H9 (cell line): Measurements from ENCODE around the gene CCPG1. TPM values are rescaled to one million over a fixed set of nuclear protein-coding genes. Genes with fewer than 3 reads are reported as not detected.
A peak's percentile ranks its signal among the peaks of the same experiment; 100 is the strongest.

ENCODE experiments used
- DNase-seq: peaks from one replicate; pipeline ENCODE4 v3.0.0-alpha.2; 2017
- H2AFZ ChIP-seq: one replicate; pipeline ENCODE4 v1.6.1; 2013; ENCODE audit warnings: mild to moderate bottlenecking, low read length, control low read depth, moderate library complexity
- H2AK5ac ChIP-seq: 2 replicates; pipeline ENCODE4 v1.6.1; 2013; ENCODE audit warnings: low read length, control low read depth, mixed read lengths; ENCODE audit not compliant: insufficient read length
- H2BK120ac ChIP-seq: one replicate; pipeline ENCODE4 v1.6.1; 2013; ENCODE audit warnings: low read depth, mild to moderate bottlenecking, low read length, control low read depth, inconsistent platforms; ENCODE audit not compliant: poor library complexity, severe bottlenecking
- H2BK12ac ChIP-seq: 2 replicates; pipeline ENCODE4 v1.6.1; 2013; ENCODE audit warnings: low read length, control low read depth, mixed read lengths, low read depth; ENCODE audit not compliant: insufficient read length
- H2BK15ac ChIP-seq: 2 replicates; pipeline ENCODE4 v1.6.1; 2013; ENCODE audit warnings: low read depth, low read length, control low read depth
- H2BK20ac ChIP-seq: one replicate; pipeline ENCODE4 v1.6.1; 2013; ENCODE audit warnings: low read depth, mild to moderate bottlenecking, low read length, control low read depth, inconsistent platforms; ENCODE audit not compliant: poor library complexity, severe bottlenecking
- H2BK5ac ChIP-seq: 2 replicates; pipeline ENCODE4 v1.6.1; 2013; ENCODE audit warnings: low read length, control low read depth, mixed read lengths; ENCODE audit not compliant: insufficient read length
- H3K14ac ChIP-seq: 2 replicates; pipeline ENCODE4 v1.6.1; 2013; ENCODE audit warnings: low read length, control low read depth; ENCODE audit not compliant: insufficient read depth
- H3K18ac ChIP-seq: 2 replicates; pipeline ENCODE4 v1.6.1; 2013; ENCODE audit warnings: low read depth, mild to moderate bottlenecking, mixed read lengths, low read length, control low read depth; ENCODE audit not compliant: insufficient read length
- H3K23ac ChIP-seq: 2 replicates; pipeline ENCODE4 v1.6.1; 2013; ENCODE audit warnings: low read length, control low read depth, mixed read lengths, low read depth; ENCODE audit not compliant: insufficient read length
- H3K23me2 ChIP-seq: 2 replicates; pipeline ENCODE4 v1.6.1; 2013; ENCODE audit warnings: low read depth, mild to moderate bottlenecking, mixed read lengths, low read length, control low read depth; ENCODE audit not compliant: insufficient read length, poor library complexity, severe bottlenecking
- H3K27ac ChIP-seq: 2 replicates; pipeline ENCODE4 v1.5.1; 2013; ENCODE audit warnings: low read length, control low read depth, mixed read lengths, low read depth; ENCODE audit not compliant: insufficient read length
- H3K27me3 ChIP-seq: 2 replicates; pipeline ENCODE4 v1.6.1; 2013; ENCODE audit warnings: low read length, control low read depth, inconsistent platforms; ENCODE audit not compliant: insufficient read depth
- H3K4ac ChIP-seq: 2 replicates; pipeline ENCODE4 v1.6.1; 2013; ENCODE audit warnings: low read depth, mild to moderate bottlenecking, control low read depth, inconsistent platforms, low read length, moderate library complexity
- H3K4me1 ChIP-seq: 2 replicates; pipeline ENCODE4 v1.6.1; 2013; ENCODE audit warnings: low read length, control low read depth, inconsistent platforms; ENCODE audit not compliant: insufficient read depth
- H3K4me2 ChIP-seq: 2 replicates; pipeline ENCODE4 v1.6.1; 2013; ENCODE audit warnings: low read length, control low read depth, mixed read lengths; ENCODE audit not compliant: insufficient read length, insufficient read depth
- H3K56ac ChIP-seq: 2 replicates; pipeline ENCODE4 v1.6.1; 2013; ENCODE audit warnings: low read depth, mild to moderate bottlenecking, mixed read lengths, low read length, control low read depth; ENCODE audit not compliant: insufficient read length
- H3K79me1 ChIP-seq: 2 replicates; pipeline ENCODE4 v1.6.1; 2013; ENCODE audit warnings: low read depth, mild to moderate bottlenecking, moderate library complexity, low read length, control low read depth, inconsistent platforms; ENCODE audit not compliant: insufficient read depth, poor library complexity, severe bottlenecking
- H3K79me2 ChIP-seq: 2 replicates; pipeline ENCODE4 v1.6.1; 2013; ENCODE audit warnings: low read length, control low read depth, inconsistent platforms; ENCODE audit not compliant: insufficient read depth
- H3K9ac ChIP-seq: 2 replicates; pipeline ENCODE4 v1.6.1; 2013; ENCODE audit warnings: low read length, control low read depth, mixed read lengths; ENCODE audit not compliant: insufficient read length; ENCODE audit errors: extremely low read depth
- H3K9me3 ChIP-seq: one replicate; pipeline ENCODE4 v1.6.1; 2013; ENCODE audit warnings: low read depth, low read length, inconsistent platforms; ENCODE audit not compliant: control insufficient read depth
- H3T11ph ChIP-seq: one replicate; pipeline ENCODE4 v1.6.1; 2013; ENCODE audit warnings: mild to moderate bottlenecking, low read length, control low read depth, inconsistent platforms
- H4K20me1 ChIP-seq: one replicate; pipeline ENCODE4 v1.6.1; 2013; ENCODE audit not compliant: control insufficient read depth, insufficient read length, insufficient read depth
- H4K5ac ChIP-seq: 2 replicates; pipeline ENCODE4 v1.6.1; 2013; ENCODE audit warnings: low read depth, mild to moderate bottlenecking, mixed read lengths, low read length, control low read depth; ENCODE audit not compliant: insufficient read length
- H4K8ac ChIP-seq: replicated peaks from 2 replicates; pipeline ENCODE4 v1.6.1; 2013; ENCODE audit warnings: low read length, control low read depth, mixed read lengths, low read depth; ENCODE audit not compliant: insufficient read length
- H4K91ac ChIP-seq: 2 replicates; pipeline ENCODE4 v1.6.1; 2013; ENCODE audit warnings: low read depth, mild to moderate bottlenecking, moderate library complexity, mixed read lengths, low read length, control low read depth; ENCODE audit not compliant: insufficient read length
- H3K27ac Mint-ChIP-seq, 3 experiments: 2 replicates in 2 of 3; 3 replicates in 1 of 3; pipeline ENCODE4 v1.8.0; 2020 to 2021; ENCODE audit warnings: mixed read lengths in 3 of 3, mild to moderate bottlenecking in 1 of 3, moderate library complexity in 1 of 3
- H3K27me3 Mint-ChIP-seq: 2 replicates; pipeline ENCODE4 v1.8.0; 2021; ENCODE audit warnings: low read depth, mild to moderate bottlenecking, moderate library complexity, mixed read lengths
- H3K36me3 Mint-ChIP-seq, 3 experiments: 2 replicates in 2 of 3; 3 replicates in 1 of 3; pipeline ENCODE4 v1.8.0; 2020 to 2021; ENCODE audit warnings: low read depth in 3 of 3, mixed read lengths in 3 of 3; ENCODE audit not compliant: insufficient read depth in 1 of 3
- H3K4me1 Mint-ChIP-seq, 2 experiments: 2 replicates each; pipeline ENCODE4 v1.8.0; 2020; ENCODE audit warnings: mixed read lengths in 2 of 2
- H3K4me3 Mint-ChIP-seq, 2 experiments: 2 replicates in 1 of 2; 3 replicates in 1 of 2; pipeline ENCODE4 v1.8.0; 2020 to 2021; ENCODE audit warnings: mild to moderate bottlenecking in 2 of 2, mixed read lengths in 2 of 2, moderate library complexity in 1 of 2
- H3K9me3 Mint-ChIP-seq, 2 experiments: 2 replicates in 1 of 2; 3 replicates in 1 of 2; pipeline ENCODE4 v1.8.0; 2020; ENCODE audit warnings: mild to moderate bottlenecking in 2 of 2, mixed read lengths in 2 of 2, moderate library complexity in 1 of 2
- WGBS: extraction: QIAGEN DNeasy Blood & Tissue Kit; methylation state at CpG from one replicate; pipeline ENCODE4 v1.1.7; 2013; ENCODE audit warnings: missing lambda C conversion rate, low lambda C conversion rate, mixed read lengths; ENCODE audit not compliant: insufficient read length; ENCODE audit errors: extremely low coverage; 5-methylcytosine and 5-hydroxymethylcytosine counted together
- total RNA-seq: library from RNA; stranded (reverse); gene quantifications from 2 replicates; pipeline ENCODE4 v1.2.1, GENCODE V29; 2021
- TF ChIP-seq, protein P1 (sequence below): fragments of 200-600 bp; sonication (generic); conservative IDR thresholded peaks from 3 replicates; pipeline ENCODE4 v1.8.0; 2021; ENCODE audit warnings: antibody characterized with exemption, mild to moderate bottlenecking

Gene CCPG1
- total RNA-seq, 1 experiment from 2014 or later, result 9.0 TPM

DNA sequence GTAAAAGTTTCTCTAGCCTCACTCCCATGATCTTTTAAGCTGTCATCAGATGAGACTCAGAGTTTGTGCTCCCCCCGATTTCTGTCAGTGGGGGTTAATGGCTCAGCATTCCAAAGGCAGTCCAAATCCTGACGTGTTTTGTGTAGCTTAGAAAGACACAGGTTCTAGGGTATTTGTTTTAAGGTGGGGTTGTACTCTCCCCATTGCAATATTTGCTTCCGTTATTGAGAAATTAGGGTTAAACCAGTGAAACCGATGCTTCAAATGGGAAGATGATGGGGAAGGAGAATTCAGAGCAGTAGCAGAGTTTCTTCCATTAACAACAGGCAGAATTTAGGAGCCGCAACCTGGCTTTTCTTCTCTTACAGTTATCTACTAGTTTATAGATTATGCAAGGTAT lies 85.7 kb downstream of the CCPG1 start:
- H3K23ac ChIP-seq, result no peak overlapping the region
- Mint-ChIP-seq H3K36me3 (peaks cover 0 to 3% (median 2%) of the 10 kb centered on the region in 3 experiments; a peak in 2 of 7 replicates), H3K9me3 (no peaks in the 10 kb centered on the region), H3K27me3 (no peaks in the 10 kb centered on the region), H3K4me1 (peaks cover 16 to 31% of the 10 kb centered on the region in 2 experiments), H3K27ac (peak overlapping the region in 2 of 3 experiments; percentile 66 to 92; a peak in 1 of 7 replicates), H3K4me3 (no peak overlapping the region)
- no peak overlapping the region for H4K8ac ChIP-seq
- H4K5ac ChIP-seq, result no peak overlapping the region
- no peak overlapping the region for H3K56ac ChIP-seq
- H2AK5ac ChIP-seq, result no peak overlapping the region
- no peak overlapping the region for H2BK15ac ChIP-seq
- no peak overlapping the region for H2BK5ac ChIP-seq
- H3K9me3 ChIP-seq, result no peaks in the 10 kb centered on the region
- no peak overlapping the region for H2BK20ac ChIP-seq
- no CpG with 5 or more reads among the region's 5 CpGs for WGBS
- H3K27ac ChIP-seq, result no peak overlapping the region
- H4K20me1 ChIP-seq, result no peaks in the 10 kb centered on the region
- no peak overlapping the region for H2BK120ac ChIP-seq
- H3K79me1 ChIP-seq, result no peaks in the 10 kb centered on the region
- no peak overlapping the region for H2AFZ ChIP-seq
- H3K4me2 ChIP-seq, result no peak overlapping the region
- H3K4ac ChIP-seq, result no peak overlapping the region
- H3K4me1 ChIP-seq, result no peaks in the 10 kb centered on the region
- no peaks in the 10 kb centered on the region for H3K79me2 ChIP-seq
- H3K23me2 ChIP-seq, result peaks cover 4% of the 10 kb centered on the region
- H3K27me3 ChIP-seq, result no peaks in the 10 kb centered on the region
- H3K18ac ChIP-seq, result no peak overlapping the region
- no peak overlapping the region for H4K91ac ChIP-seq
- DNase-seq, result no peak
- H3K14ac ChIP-seq, result no peak overlapping the region
- H3K9ac ChIP-seq, result no peak overlapping the region
- no peak overlapping the region for H2BK12ac ChIP-seq
- TF ChIP-seq, protein P1, sequence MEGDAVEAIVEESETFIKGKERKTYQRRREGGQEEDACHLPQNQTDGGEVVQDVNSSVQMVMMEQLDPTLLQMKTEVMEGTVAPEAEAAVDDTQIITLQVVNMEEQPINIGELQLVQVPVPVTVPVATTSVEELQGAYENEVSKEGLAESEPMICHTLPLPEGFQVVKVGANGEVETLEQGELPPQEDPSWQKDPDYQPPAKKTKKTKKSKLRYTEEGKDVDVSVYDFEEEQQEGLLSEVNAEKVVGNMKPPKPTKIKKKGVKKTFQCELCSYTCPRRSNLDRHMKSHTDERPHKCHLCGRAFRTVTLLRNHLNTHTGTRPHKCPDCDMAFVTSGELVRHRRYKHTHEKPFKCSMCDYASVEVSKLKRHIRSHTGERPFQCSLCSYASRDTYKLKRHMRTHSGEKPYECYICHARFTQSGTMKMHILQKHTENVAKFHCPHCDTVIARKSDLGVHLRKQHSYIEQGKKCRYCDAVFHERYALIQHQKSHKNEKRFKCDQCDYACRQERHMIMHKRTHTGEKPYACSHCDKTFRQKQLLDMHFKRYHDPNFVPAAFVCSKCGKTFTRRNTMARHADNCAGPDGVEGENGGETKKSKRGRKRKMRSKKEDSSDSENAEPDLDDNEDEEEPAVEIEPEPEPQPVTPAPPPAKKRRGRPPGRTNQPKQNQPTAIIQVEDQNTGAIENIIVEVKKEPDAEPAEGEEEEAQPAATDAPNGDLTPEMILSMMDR, result no peak
- no peak overlapping the region for H3T11ph ChIP-seq
